ENCODE measurements around the gene FSTL1.

The FSTL1 gene

DNA sequence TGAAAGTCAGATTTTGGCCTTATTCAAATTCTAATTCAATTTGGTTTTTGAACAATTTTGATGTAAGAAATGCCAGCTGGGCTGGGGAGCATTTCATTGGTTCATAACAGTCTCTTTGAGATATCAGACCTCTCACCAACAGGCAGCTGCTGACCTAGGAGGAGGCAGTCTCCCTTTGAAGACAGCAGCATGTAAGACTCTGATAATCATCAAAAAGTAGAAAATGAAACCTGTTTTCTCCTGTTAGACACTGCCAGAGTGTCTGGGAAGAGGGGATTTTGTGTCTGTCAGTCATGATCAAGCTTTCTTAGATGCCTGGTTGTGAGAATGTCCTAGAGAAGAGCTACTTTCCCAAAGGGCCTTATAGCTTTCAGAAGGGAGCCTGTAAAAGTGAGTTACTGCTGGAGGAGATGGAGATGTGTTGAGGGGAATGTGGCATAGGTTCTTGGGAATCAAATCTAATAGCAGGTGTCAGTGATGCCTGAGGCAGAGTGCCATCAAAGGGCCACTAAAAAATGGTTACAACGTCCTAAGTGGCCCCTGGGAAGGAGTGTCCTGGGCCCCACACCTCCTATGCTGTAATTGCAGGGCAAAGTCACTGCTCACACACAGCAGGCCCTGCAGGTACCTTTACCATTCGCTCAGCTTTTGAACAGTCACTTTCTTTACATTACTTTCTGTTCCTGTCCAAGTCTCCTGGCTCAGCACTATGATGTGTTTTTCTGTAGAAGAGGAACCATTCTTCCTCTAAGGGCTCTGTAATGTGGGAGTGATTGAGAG is 43.1 kb downstream of the FSTL1 start:
- FAIRE-seq: no peak
- DNase-seq (ENCODE audit: insufficient read length, low spot score): no peak
- TF ChIP-seq, protein P1, sequence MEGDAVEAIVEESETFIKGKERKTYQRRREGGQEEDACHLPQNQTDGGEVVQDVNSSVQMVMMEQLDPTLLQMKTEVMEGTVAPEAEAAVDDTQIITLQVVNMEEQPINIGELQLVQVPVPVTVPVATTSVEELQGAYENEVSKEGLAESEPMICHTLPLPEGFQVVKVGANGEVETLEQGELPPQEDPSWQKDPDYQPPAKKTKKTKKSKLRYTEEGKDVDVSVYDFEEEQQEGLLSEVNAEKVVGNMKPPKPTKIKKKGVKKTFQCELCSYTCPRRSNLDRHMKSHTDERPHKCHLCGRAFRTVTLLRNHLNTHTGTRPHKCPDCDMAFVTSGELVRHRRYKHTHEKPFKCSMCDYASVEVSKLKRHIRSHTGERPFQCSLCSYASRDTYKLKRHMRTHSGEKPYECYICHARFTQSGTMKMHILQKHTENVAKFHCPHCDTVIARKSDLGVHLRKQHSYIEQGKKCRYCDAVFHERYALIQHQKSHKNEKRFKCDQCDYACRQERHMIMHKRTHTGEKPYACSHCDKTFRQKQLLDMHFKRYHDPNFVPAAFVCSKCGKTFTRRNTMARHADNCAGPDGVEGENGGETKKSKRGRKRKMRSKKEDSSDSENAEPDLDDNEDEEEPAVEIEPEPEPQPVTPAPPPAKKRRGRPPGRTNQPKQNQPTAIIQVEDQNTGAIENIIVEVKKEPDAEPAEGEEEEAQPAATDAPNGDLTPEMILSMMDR (IDR thresholded peaks at IDR 0.05; ENCODE audit: insufficient read depth, missing control alignments): no peak

DNA sequence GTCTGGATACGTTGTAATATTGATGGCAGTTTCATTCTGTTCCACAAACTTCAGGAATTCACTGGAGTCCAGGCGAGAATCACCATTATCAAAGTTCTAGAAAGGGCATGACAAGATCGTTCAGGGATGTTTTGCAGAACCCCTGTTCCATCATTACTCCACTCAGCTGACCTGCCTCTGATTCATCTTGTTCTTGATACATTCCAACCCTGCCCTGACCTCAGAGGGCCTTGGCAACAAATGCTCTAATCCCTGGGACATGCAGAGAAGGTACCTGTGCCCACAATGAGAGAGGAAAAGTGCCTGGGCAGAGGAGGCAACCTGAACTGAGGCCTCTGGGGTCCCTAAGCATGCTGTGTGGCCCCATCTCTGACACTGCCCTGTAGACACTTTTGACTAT is 45.9 kb downstream of the FSTL1 start:
- no peak for DNase-seq (ENCODE audit: insufficient read length, low spot score)
- FAIRE-seq: no peak
- TF ChIP-seq, protein P1 (IDR thresholded peaks at IDR 0.05; ENCODE audit: insufficient read depth, missing control alignments): no peak

- no peak for DNase-seq (ENCODE audit: insufficient read length, low spot score)
- TF ChIP-seq, protein P1 (IDR thresholded peaks at IDR 0.05; ENCODE audit: insufficient read depth, missing control alignments): no peak
- no peak for FAIRE-seq
These were observed 48.5 kb downstream of the FSTL1 start for GRCh38 chr3:120402257-120402656.

GRCh38 chr3:120399372-120399771 is 51.4 kb downstream of the FSTL1 start:
- DNase-seq (ENCODE audit: insufficient read length, low spot score) (no peak), FAIRE-seq (no peak)
- TF ChIP-seq, protein P1 (IDR thresholded peaks at IDR 0.05; ENCODE audit: insufficient read depth, missing control alignments): no peak

- DNase-seq (ENCODE audit: insufficient read length, low spot score) (no peak), FAIRE-seq (no peak)
- TF ChIP-seq, protein P1 (IDR thresholded peaks at IDR 0.05; ENCODE audit: insufficient read depth, missing control alignments): no peak
These were observed 54.3 kb downstream of the FSTL1 start for GRCh38 chr3:120396469-120396868.

DNA sequence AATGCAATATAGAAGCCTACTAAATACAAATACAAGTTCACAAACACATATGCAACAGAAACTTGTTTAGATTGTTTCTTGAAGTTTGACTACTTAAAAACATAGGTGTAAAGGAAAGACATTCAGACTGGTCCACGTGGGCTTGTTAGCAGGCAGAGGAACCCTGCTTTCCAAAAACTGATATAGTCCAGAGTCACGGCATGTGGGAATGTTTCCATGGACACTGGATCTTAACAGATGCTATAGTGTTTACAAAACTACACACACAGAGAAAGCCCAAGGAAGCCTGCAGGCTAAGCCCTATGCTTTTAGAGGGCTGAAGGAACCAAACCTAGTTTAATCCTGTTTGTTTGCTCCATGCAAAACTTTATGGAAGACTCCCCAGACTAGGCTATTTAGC is 56.4 kb downstream of the FSTL1 start:
- TF ChIP-seq, protein P1 (IDR thresholded peaks at IDR 0.05; ENCODE audit: insufficient read depth, missing control alignments): no peak
- FAIRE-seq (no peak), DNase-seq (ENCODE audit: insufficient read length, low spot score) (no peak)

GRCh38 chr3:120393761-120394160 is 57.0 kb downstream of the FSTL1 start:
- FAIRE-seq: no peak
- DNase-seq (ENCODE audit: insufficient read length, low spot score): no peak
- TF ChIP-seq, protein P1 (IDR thresholded peaks at IDR 0.05; ENCODE audit: insufficient read depth, missing control alignments): no peak

All from D721Med (cell line).